HepG2 (cell line): ENCODE measurements around the gene P2RY11.

ENCODE experiments used
- ARNT ChIP-seq: fragments of 450-650 bp; IDR thresholded peaks from 2 replicates; pipeline ENCODE4 v1.6.1; 2017
- ELF1 ChIP-seq: sonication (generic); formaldehyde crosslinking; IDR thresholded peaks from 2 replicates; pipeline ENCODE4 v1.4.0; 2020; ENCODE audit warnings: missing genetic modification reagents
- EP300 ChIP-seq, 3 experiments: sonication (generic) in 1 of 3; formaldehyde crosslinking in 1 of 3; IDR thresholded peaks; 2 replicates each; pipeline versions ENCODE4 v1.5.1 to v1.6.1; 2011 to 2020; ENCODE audit warnings: low read depth in 2 of 3, low read length in 2 of 3, borderline replicate concordance in 1 of 3, improper control_type of control experiment in 1 of 3, mild to moderate bottlenecking in 1 of 3, missing genetic modification reagents in 1 of 3, moderate library complexity in 1 of 3
- GLI4 ChIP-seq: sonication (generic); formaldehyde crosslinking; IDR thresholded peaks from 2 replicates; pipeline ENCODE4 v1.5.1; 2020; ENCODE audit warnings: missing genetic modification reagents, mild to moderate bottlenecking, moderate library complexity, borderline replicate concordance
- KAT2B ChIP-seq: fragments of 150-350 bp; IDR thresholded peaks from 2 replicates; pipeline ENCODE4 v1.6.1; 2014; ENCODE audit warnings: low read depth, low read length, borderline replicate concordance
- RAD21 ChIP-seq: fragments of 450-650 bp; formaldehyde crosslinking; IDR thresholded peaks from 2 replicates; pipeline ENCODE4 v1.5.0; 2020; ENCODE audit warnings: mild to moderate bottlenecking
- SOX6 ChIP-seq, 2 experiments: fragments of 450-650 bp in 1 of 2; sonication (generic) in 1 of 2; formaldehyde crosslinking in 1 of 2; IDR thresholded peaks; 2 replicates each; pipeline versions ENCODE4 v1.4.0 to v1.6.1; 2017 to 2020; ENCODE audit warnings: antibody characterized with exemption in 1 of 2, mild to moderate bottlenecking in 1 of 2, missing genetic modification reagents in 1 of 2
- ZKSCAN8 ChIP-seq: IDR thresholded peaks from 2 replicates; pipeline ENCODE4 v1.6.1; 2016; ENCODE audit warnings: borderline replicate concordance, missing genetic modification reagents, missing compliant biosample characterization
- ZNF274 ChIP-seq: sonication (generic); formaldehyde crosslinking; IDR thresholded peaks from 2 replicates; pipeline ENCODE4 v1.5.1; 2020; ENCODE audit warnings: mild to moderate bottlenecking, missing genetic modification reagents
- ZNF652 ChIP-seq: IDR thresholded peaks from 2 replicates; pipeline ENCODE4 v1.6.1; 2016; ENCODE audit warnings: low read depth, borderline replicate concordance
- TF ChIP-seq, protein P1 (sequence below): sonication (generic); formaldehyde crosslinking; IDR thresholded peaks from 2 replicates; pipeline ENCODE4 v1.9.0; 2021; ENCODE audit warnings: missing genetic modification reagents, mild to moderate bottlenecking, borderline replicate concordance
- TF ChIP-seq, protein P2 (sequence below): sonication (generic); formaldehyde crosslinking; IDR thresholded peaks from 2 replicates; pipeline ENCODE4 v1.5.0; 2020; ENCODE audit warnings: mild to moderate bottlenecking, missing genetic modification reagents, moderate library complexity
- TF ChIP-seq, protein P3 (sequence below): sonication (generic); formaldehyde crosslinking; conservative IDR thresholded peaks from 2 replicates; pipeline ENCODE4 v1.4.0; 2020; ENCODE audit warnings: missing genetic modification reagents

DNA sequence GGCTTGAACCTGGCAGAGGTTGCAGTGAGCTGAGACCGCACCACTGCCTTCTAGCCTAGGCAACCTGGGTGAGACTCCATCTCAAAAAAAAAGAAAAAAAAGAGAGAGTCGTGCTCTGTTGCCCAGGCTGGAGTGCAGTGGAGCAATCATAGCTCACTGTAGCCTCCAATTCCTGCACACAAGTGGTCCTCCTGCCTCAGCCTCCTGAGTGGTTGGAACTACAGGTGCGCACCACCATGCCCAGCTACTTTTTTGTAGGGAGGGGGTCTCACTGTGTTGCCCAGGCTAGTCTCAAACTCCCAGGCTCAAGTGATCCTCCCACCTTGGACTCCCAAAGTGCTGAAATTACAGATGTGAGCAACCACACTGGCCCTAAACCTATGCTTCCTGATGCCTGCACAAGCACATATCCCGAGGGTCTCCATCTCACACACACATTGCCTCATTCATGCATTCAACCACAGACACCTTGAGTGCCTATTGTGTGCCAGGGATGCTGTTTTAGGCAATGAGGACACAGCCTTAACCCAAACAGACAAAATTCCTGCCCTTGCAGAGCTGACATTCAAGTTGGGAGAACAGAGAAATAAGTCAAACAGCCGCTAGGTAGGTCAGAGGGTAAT is 11.2 kb upstream of the P2RY11 start:
- TF ChIP-seq, protein P1, sequence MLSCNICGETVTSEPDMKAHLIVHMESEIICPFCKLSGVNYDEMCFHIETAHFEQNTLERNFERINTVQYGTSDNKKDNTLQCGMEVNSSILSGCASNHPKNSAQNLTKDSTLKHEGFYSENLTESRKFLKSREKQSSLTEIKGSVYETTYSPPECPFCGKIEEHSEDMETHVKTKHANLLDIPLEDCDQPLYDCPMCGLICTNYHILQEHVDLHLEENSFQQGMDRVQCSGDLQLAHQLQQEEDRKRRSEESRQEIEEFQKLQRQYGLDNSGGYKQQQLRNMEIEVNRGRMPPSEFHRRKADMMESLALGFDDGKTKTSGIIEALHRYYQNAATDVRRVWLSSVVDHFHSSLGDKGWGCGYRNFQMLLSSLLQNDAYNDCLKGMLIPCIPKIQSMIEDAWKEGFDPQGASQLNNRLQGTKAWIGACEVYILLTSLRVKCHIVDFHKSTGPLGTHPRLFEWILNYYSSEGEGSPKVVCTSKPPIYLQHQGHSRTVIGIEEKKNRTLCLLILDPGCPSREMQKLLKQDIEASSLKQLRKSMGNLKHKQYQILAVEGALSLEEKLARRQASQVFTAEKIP, result no peak
- no peak for TF ChIP-seq ZNF652
- TF ChIP-seq, protein P2, sequence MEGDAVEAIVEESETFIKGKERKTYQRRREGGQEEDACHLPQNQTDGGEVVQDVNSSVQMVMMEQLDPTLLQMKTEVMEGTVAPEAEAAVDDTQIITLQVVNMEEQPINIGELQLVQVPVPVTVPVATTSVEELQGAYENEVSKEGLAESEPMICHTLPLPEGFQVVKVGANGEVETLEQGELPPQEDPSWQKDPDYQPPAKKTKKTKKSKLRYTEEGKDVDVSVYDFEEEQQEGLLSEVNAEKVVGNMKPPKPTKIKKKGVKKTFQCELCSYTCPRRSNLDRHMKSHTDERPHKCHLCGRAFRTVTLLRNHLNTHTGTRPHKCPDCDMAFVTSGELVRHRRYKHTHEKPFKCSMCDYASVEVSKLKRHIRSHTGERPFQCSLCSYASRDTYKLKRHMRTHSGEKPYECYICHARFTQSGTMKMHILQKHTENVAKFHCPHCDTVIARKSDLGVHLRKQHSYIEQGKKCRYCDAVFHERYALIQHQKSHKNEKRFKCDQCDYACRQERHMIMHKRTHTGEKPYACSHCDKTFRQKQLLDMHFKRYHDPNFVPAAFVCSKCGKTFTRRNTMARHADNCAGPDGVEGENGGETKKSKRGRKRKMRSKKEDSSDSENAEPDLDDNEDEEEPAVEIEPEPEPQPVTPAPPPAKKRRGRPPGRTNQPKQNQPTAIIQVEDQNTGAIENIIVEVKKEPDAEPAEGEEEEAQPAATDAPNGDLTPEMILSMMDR (CRISPR knock-in tag), result no peak
- TF ChIP-seq RAD21 (CRISPR knock-in tag), result no peak
- no peak for TF ChIP-seq GLI4
- TF ChIP-seq ZKSCAN8 (CRISPR knock-in tag), result no peak
- TF ChIP-seq ARNT, result no peak
- TF ChIP-seq, protein P3, sequence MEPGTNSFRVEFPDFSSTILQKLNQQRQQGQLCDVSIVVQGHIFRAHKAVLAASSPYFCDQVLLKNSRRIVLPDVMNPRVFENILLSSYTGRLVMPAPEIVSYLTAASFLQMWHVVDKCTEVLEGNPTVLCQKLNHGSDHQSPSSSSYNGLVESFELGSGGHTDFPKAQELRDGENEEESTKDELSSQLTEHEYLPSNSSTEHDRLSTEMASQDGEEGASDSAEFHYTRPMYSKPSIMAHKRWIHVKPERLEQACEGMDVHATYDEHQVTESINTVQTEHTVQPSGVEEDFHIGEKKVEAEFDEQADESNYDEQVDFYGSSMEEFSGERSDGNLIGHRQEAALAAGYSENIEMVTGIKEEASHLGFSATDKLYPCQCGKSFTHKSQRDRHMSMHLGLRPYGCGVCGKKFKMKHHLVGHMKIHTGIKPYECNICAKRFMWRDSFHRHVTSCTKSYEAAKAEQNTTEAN, result no peak
- no peak for TF ChIP-seq SOX6 (IDR thresholded peaks at IDR 0.05)
- no peak for TF ChIP-seq SOX6 (CRISPR knock-in tag; IDR thresholded peaks at IDR 0.05)
- TF ChIP-seq EP300 (IDR thresholded peaks at IDR 0.05; ENCODE audit: low read depth in 2 of 2, low read length in 2 of 2), result no peak
- TF ChIP-seq EP300 (CRISPR knock-in tag; IDR thresholded peaks at IDR 0.05; ENCODE audit: borderline replicate concordance), result no peak
- no peak for TF ChIP-seq KAT2B
- no peak for TF ChIP-seq ELF1 (CRISPR knock-in tag)
- TF ChIP-seq ZNF274 (CRISPR knock-in tag), result no peak
